Measurements from ENCODE around the gene DBX1. TPM values are rescaled to one million over a fixed set of nuclear protein-coding genes. Genes with fewer than 3 reads are reported as not detected.

DBX1 gene
- total and polyA plus RNA-seq, 2 of the 13 experiments (the other 11 are each of a cell fraction or from before 2014, with no cell fraction given), result not detected

DNA sequence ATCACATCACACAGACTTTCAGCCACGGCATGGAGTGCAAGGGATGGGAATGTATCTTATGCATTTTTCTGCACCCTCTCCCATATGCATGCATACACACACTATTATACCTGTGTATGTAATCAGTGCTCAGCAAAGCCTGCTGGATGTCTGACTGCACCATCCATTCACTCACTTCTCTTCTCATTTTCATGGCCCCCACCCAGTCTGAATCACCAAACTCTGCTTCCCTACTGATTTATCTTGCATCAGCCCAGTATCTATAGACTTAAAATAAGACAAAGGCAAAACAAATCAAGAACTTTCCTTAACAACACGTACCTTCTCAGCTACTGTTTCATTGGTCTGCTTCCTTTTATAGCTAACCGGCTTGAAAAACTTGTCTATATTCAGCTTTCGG lies 21.6 kb downstream of the DBX1 start:
- no peaks in the 10 kb centered on the region for H3K9me3 ChIP-seq (ENCODE audit: low read length)
- no peaks in the 10 kb centered on the region for H3K4me1 ChIP-seq (ENCODE audit: insufficient read depth, low read length)
- POLR2A ChIA-PET, result no interaction called here
- in situ Hi-C loops (cut with HindIII; ENCODE audit: extremely low pct_ligation_motif_present, low pct_unique_long_range_greater_than_20kb), result loop anchor here (25.0 kb wide), 1 partner anchor 474 kb away; no protein-coding TSS in a partner anchor
- H3K4me2 ChIP-seq (ENCODE audit: low read depth, low read length), result no peak overlapping the region
- H3K27me3 ChIP-seq (ENCODE audit: control insufficient read depth in 1 of 2, insufficient read depth in 2 of 2, low read length in 2 of 2), result peaks cover 3 to 5% of the 10 kb centered on the region in 2 experiments; a peak in 4 of 5 replicates
- no TSS peak for BruUV-seq (replicated peaks)
- H2AFZ ChIP-seq (ENCODE audit: low read length), result no peak overlapping the region
- no peak overlapping the region for H3K9ac ChIP-seq (ENCODE audit: insufficient read depth, low read depth, low read length)
- no peaks in the 10 kb centered on the region for H3K36me3 ChIP-seq (replicated peaks in 1 of 2; ENCODE audit: control insufficient read depth in 1 of 2, insufficient read depth in 2 of 2, low read length in 2 of 2)
- no peaks in the 10 kb centered on the region for H3K79me2 ChIP-seq (ENCODE audit: insufficient read depth, low read length)
- no peak overlapping the region for H3K4me3 ChIP-seq (replicated peaks in 1 of 3; ENCODE audit: insufficient read depth in 1 of 3, low read depth in 2 of 3, low read length in 3 of 3)
- no peak for TF ChIP-seq ZNF550 (CRISPR knock-in tag; IDR thresholded peaks at IDR 0.05; ENCODE audit: borderline replicate concordance)
- no peak for TF ChIP-seq CENPBD1 (CRISPR knock-in tag; IDR thresholded peaks at IDR 0.05; ENCODE audit: borderline replicate concordance, low read depth)
- TF ChIP-seq, protein P1, sequence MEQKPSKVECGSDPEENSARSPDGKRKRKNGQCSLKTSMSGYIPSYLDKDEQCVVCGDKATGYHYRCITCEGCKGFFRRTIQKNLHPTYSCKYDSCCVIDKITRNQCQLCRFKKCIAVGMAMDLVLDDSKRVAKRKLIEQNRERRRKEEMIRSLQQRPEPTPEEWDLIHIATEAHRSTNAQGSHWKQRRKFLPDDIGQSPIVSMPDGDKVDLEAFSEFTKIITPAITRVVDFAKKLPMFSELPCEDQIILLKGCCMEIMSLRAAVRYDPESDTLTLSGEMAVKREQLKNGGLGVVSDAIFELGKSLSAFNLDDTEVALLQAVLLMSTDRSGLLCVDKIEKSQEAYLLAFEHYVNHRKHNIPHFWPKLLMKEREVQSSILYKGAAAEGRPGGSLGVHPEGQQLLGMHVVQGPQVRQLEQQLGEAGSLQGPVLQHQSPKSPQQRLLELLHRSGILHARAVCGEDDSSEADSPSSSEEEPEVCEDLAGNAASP (CRISPR knock-in tag; IDR thresholded peaks at IDR 0.05; ENCODE audit: borderline replicate concordance), result no peak
- TF ChIP-seq ARID5B (CRISPR knock-in tag; IDR thresholded peaks at IDR 0.05), result no peak
- TF ChIP-seq, protein P2, sequence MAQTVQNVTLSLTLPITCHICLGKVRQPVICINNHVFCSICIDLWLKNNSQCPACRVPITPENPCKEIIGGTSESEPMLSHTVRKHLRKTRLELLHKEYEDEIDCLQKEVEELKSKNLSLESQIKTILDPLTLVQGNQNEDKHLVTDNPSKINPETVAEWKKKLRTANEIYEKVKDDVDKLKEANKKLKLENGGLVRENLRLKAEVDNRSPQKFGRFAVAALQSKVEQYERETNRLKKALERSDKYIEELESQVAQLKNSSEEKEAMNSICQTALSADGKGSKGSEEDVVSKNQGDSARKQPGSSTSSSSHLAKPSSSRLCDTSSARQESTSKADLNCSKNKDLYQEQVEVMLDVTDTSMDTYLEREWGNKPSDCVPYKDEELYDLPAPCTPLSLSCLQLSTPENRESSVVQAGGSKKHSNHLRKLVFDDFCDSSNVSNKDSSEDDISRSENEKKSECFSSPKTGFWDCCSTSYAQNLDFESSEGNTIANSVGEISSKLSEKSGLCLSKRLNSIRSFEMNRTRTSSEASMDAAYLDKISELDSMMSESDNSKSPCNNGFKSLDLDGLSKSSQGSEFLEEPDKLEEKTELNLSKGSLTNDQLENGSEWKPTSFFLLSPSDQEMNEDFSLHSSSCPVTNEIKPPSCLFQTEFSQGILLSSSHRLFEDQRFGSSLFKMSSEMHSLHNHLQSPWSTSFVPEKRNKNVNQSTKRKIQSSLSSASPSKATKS (CRISPR knock-in tag; IDR thresholded peaks at IDR 0.05), result no peak
- no peak for TF ChIP-seq GMEB1 (CRISPR knock-in tag; IDR thresholded peaks at IDR 0.05; ENCODE audit: borderline replicate concordance)
- H4K20me1 ChIP-seq (ENCODE audit: insufficient read depth, low read length), result no peaks in the 10 kb centered on the region
- ATAC-seq (no peak), DNase-seq (ENCODE audit: low spot score) (no peak), FAIRE-seq (no peak)
- no peak overlapping the region for H3K27ac ChIP-seq (ENCODE audit: extremely low read length, insufficient read depth, low read length)
- intact Hi-C loops (cut with micrococcal nuclease; ENCODE audit: unreplicated experiment), result no loop called here
- CTCF ChIA-PET (ENCODE audit: low intra/inter-chr PET ratio, low total read pairs), result no interaction called here
- WGBS (ENCODE audit: low lambda C conversion rate), result 12% methylated on average over 4 of the region's 4 CpGs

All from HepG2 (cell line).